Thoracic aorta (tissue), 2 donors: ENCODE results near the gene STUB1. TPM values are rescaled to one million over a fixed set of nuclear protein-coding genes. Genes with fewer than 3 reads are reported as not detected.

Experiments
- ATAC-seq: fragments of 150-250 bp; one replicate; pipeline ENCODE4 v1.8.0; 2017; ENCODE audit warnings: low read depth; ENCODE audit not compliant: insufficient number of reproducible peaks, low FRiP score
- DNase-seq: peaks from one replicate; pipeline ENCODE4 v3.0.0-alpha.2; 2020; ENCODE audit warnings: low spot score
- H3K27ac ChIP-seq, 2 donors: fragments of 200-600 bp; sonication (generic); 1 replicate in 1 of 2; 2 replicates in 1 of 2; pipeline ENCODE4 v1.5.1; 2016; ENCODE audit warnings: mild to moderate bottlenecking in 2 of 2, moderate library complexity in 2 of 2
- H3K27me3 ChIP-seq: fragments of 200-600 bp; sonication (generic); replicated peaks from 2 replicates; pipeline ENCODE4 v1.6.0; 2016; ENCODE audit warnings: mild to moderate bottlenecking; ENCODE audit not compliant: insufficient read depth
- H3K36me3 ChIP-seq: fragments of 200-600 bp; sonication (generic); one replicate; pipeline ENCODE4 v1.5.1; 2016
- H3K4me1 ChIP-seq, 2 donors: fragments of 200-600 bp; sonication (generic); 1 replicate in 1 of 2; 2 replicates in 1 of 2; pipeline versions ENCODE4 v1.5.1 to v1.6.0; 2016; ENCODE audit warnings: low read depth in 2 of 2, mild to moderate bottlenecking in 1 of 2; ENCODE audit not compliant: control insufficient read depth in 1 of 2
- H3K4me3 ChIP-seq: fragments of 200-600 bp; sonication (generic); 2 replicates; pipeline ENCODE4 v1.5.1; 2016; ENCODE audit warnings: mild to moderate bottlenecking
- H3K9me3 ChIP-seq: fragments of 200-600 bp; sonication (generic); 2 replicates; pipeline ENCODE4 v1.5.1; 2016
- total RNA-seq, 2 donors: library from RNA; depleted of rRNA; stranded (reverse); fragments of >200 nt; gene quantifications; one replicate each; pipeline versions ENCODE4 v1.1.0 to v1.2.3, GENCODE V29; 2016
- TF ChIP-seq, protein P1 (sequence below): fragments of 200-600 bp; sonication (generic); IDR thresholded peaks from one replicate; pipeline ENCODE4 v1.5.1; 2019; ENCODE audit warnings: antibody characterized with exemption

STUB1 gene
- total RNA-seq, 2 donors from 2014 or later = 103 to 145 TPM

- Histone ChIP-seq H3K27me3 (peaks cover 23% of the 10 kb centered on the region), H3K9me3 (no peaks in the 10 kb centered on the region), H3K4me1 (peaks cover 4 to 10% of the 10 kb centered on the region in 2 donors), H3K4me3 (no peak overlapping the region), H3K27ac (no peak overlapping the region), H3K36me3 (no peaks in the 10 kb centered on the region)
- DNase-seq (no peak), ATAC-seq (no peak)
- TF ChIP-seq, protein P1, sequence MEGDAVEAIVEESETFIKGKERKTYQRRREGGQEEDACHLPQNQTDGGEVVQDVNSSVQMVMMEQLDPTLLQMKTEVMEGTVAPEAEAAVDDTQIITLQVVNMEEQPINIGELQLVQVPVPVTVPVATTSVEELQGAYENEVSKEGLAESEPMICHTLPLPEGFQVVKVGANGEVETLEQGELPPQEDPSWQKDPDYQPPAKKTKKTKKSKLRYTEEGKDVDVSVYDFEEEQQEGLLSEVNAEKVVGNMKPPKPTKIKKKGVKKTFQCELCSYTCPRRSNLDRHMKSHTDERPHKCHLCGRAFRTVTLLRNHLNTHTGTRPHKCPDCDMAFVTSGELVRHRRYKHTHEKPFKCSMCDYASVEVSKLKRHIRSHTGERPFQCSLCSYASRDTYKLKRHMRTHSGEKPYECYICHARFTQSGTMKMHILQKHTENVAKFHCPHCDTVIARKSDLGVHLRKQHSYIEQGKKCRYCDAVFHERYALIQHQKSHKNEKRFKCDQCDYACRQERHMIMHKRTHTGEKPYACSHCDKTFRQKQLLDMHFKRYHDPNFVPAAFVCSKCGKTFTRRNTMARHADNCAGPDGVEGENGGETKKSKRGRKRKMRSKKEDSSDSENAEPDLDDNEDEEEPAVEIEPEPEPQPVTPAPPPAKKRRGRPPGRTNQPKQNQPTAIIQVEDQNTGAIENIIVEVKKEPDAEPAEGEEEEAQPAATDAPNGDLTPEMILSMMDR = no peak
Observed at GRCh38 chr16:708019-708418, 27.8 kb downstream of the STUB1 start.

GRCh38 chr16:708959-709358 lies 28.7 kb downstream of the STUB1 start:
- Histone ChIP-seq H3K36me3 (no peaks in the 10 kb centered on the region), H3K9me3 (no peaks in the 10 kb centered on the region), H3K27me3 (peaks cover 17% of the 10 kb centered on the region), H3K4me3 (no peak overlapping the region), H3K4me1 (peaks cover 4 to 10% of the 10 kb centered on the region in 2 donors), H3K27ac (no peak overlapping the region)
- DNase-seq (no peak), ATAC-seq (no peak)
- TF ChIP-seq, protein P1 = no peak

GRCh38 chr16:709566-710499 lies 29.6 kb downstream of the STUB1 start:
- TF ChIP-seq, protein P1 = no peak
- H3K4me1 ChIP-seq = peaks cover 8 to 15% of the 10 kb centered on the region in 2 donors
- peaks cover 11% of the 10 kb centered on the region for H3K27me3 ChIP-seq
- H3K36me3 ChIP-seq = no peaks in the 10 kb centered on the region
- no peak overlapping the region for H3K4me3 ChIP-seq
- no peak for DNase-seq
- no peak for ATAC-seq
- no peak overlapping the region for H3K27ac ChIP-seq
- no peaks in the 10 kb centered on the region for H3K9me3 ChIP-seq

DNA sequence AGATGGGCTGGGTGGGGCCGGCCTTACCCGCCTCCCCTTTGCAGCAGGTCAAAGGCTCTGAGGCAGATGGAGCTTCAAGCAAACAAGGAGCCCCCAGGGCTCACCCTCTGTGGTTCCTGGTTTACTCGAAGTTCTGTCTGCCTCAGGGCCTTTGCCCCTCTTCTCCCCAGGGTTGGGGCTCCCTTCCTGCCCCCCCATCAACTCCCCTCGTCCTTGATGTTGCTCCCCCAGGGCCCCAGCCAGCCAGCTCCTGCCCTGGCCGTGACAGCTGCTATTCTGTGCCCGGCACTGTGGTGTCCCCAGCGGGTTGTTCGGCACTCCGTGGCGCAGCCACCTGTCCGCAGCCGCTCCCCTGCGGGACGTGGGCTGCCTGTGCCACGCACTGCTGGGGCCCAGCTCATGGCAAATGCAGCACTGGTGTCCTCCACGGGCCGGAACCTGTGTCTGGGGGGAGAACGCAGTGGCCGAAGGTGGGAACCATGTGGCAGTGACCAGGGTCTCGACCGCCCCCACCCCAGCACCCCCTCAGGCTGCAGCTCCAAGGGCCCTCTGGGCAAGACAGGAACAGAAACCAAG lies 30.4 kb downstream of the STUB1 start:
- TF ChIP-seq, protein P1 = no peak
- H3K27ac ChIP-seq = no peak overlapping the region
- H3K36me3 ChIP-seq = no peaks in the 10 kb centered on the region
- DNase-seq (no peak), ATAC-seq (no peak)
- H3K4me1 ChIP-seq = peaks cover 8 to 19% of the 10 kb centered on the region in 2 donors
- no peaks in the 10 kb centered on the region for H3K9me3 ChIP-seq
- H3K27me3 ChIP-seq = peaks cover 11% of the 10 kb centered on the region
- no peak overlapping the region for H3K4me3 ChIP-seq

DNA sequence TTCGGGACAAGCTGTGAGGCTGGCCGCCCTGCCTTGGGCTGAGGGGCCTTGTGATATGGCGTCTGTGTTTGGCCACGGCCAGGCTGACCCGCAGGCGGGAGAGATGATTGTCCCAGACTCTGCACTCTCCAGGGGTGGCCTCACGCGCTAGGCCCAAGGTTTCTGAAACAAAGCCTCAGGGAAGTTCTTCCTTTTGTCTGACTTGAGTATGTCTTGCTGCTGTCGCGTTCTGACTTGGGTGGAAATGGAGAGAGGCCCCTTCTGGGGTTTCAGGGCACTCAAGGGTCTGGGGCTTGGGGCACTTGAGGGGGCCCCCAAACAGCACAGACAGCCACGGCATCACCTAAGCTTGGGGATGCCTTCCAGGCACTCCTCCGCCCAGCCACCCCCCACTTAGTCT lies 30.9 kb downstream of the STUB1 start:
- TF ChIP-seq, protein P1 = no peak
- peaks cover 12 to 23% of the 10 kb centered on the region in 2 donors for H3K4me1 ChIP-seq
- no peaks in the 10 kb centered on the region for H3K36me3 ChIP-seq
- DNase-seq (no peak), ATAC-seq (no peak)
- H3K27me3 ChIP-seq = peaks cover 11% of the 10 kb centered on the region
- H3K27ac ChIP-seq = no peak overlapping the region
- H3K4me3 ChIP-seq = no peak overlapping the region
- no peaks in the 10 kb centered on the region for H3K9me3 ChIP-seq
